Calu3 (cell line): ENCODE measurements around the gene TBC1D1. TPM values are rescaled to one million over a fixed set of nuclear protein-coding genes. Genes with fewer than 3 reads are reported as not detected.

ENCODE experiments used
- BruUV-seq: library from RNA; stranded (reverse); fragments of 400-500 nt; replicated peaks from 2 replicates; lab custom pipeline; 2021; lab: Mats Ljungman, UMichigan
- CTCF ChIA-PET: fragments of 300-600 bp; sonication (Branson Sonifier 250); formaldehyde crosslinking; loops from one replicate; lab custom pipeline; 2022; ENCODE audit warnings: antibody characterized with exemption; lab: Charles Lee
- DNase-seq: peaks from one replicate; pipeline ENCODE4 v3.0.0; 2022
- H3K27ac Mint-ChIP-seq: one replicate; pipeline ENCODE4 v1.8.0; 2022; ENCODE audit warnings: mixed read lengths; ENCODE audit not compliant: unreplicated experiment
- H3K27me3 Mint-ChIP-seq: one replicate; pipeline ENCODE4 v1.8.0; 2022; ENCODE audit warnings: mixed read lengths; ENCODE audit not compliant: unreplicated experiment
- H3K36me3 Mint-ChIP-seq: one replicate; pipeline ENCODE4 v1.8.0; 2022; ENCODE audit warnings: mild to moderate bottlenecking, moderate library complexity, mixed read lengths; ENCODE audit not compliant: insufficient read depth, unreplicated experiment
- H3K4me1 Mint-ChIP-seq: one replicate; pipeline ENCODE4 v1.8.0; 2022; ENCODE audit warnings: mild to moderate bottlenecking, low read depth, mixed read lengths; ENCODE audit not compliant: unreplicated experiment
- H3K4me3 Mint-ChIP-seq: one replicate; pipeline ENCODE4 v1.8.0; 2022; ENCODE audit warnings: mild to moderate bottlenecking, low read depth, moderate library complexity, mixed read lengths; ENCODE audit not compliant: unreplicated experiment
- H3K9me3 Mint-ChIP-seq: one replicate; pipeline ENCODE4 v1.8.0; 2022; ENCODE audit warnings: low read depth, mixed read lengths; ENCODE audit not compliant: unreplicated experiment
- CTCF ChIP-seq: fragments of 200-600 bp; IDR thresholded peaks from one replicate; pipeline ENCODE4 v1.8.0; 2022; ENCODE audit warnings: antibody characterized with exemption; ENCODE audit not compliant: unreplicated experiment
- intact Hi-C: fragments of 100-400 bp; cut with micrococcal nuclease; formaldehyde crosslinking; loops from one replicate; pipeline ENCODE4 v1.10.0; 2022; ENCODE audit not compliant: unreplicated experiment
- total RNA-seq: library from RNA; stranded (reverse); gene quantifications from 2 replicates; pipeline ENCODE4 v1.2.3, GENCODE V29; 2022

The TBC1D1 gene
- total RNA-seq, 1 experiment from 2014 or later, result 39.8 TPM

GRCh38 chr4:38003628-38004027 lies 112.7 kb downstream of the TBC1D1 start:
- BruUV-seq, result no TSS peak
- DNase-seq, result no peak
- Mint-ChIP-seq H3K36me3 (peaks cover 5% of the 10 kb centered on the region), H3K9me3 (no peaks in the 10 kb centered on the region), H3K27ac (no peak overlapping the region), H3K4me3 (no peak overlapping the region), H3K4me1 (no peaks in the 10 kb centered on the region), H3K27me3 (no peaks in the 10 kb centered on the region)
- no peak for TF ChIP-seq CTCF
- intact Hi-C loops, result no loop called here
- CTCF ChIA-PET, result interaction anchor here (0.7 kb wide), 2 partner anchors 1571 to 1614 kb away, joined by 6 read pairs; no protein-coding TSS in a partner anchor

- DNase-seq, result no peak
- H3K4me1 Mint-ChIP-seq, result no peaks in the 10 kb centered on the region
- intact Hi-C loops, result no loop called here
- no peak for TF ChIP-seq CTCF
- no peak overlapping the region for H3K4me3 Mint-ChIP-seq
- H3K27ac Mint-ChIP-seq, result no peak overlapping the region
- CTCF ChIA-PET, result interaction anchor here (0.7 kb wide), 2 partner anchors 1571 to 1615 kb away, joined by 6 read pairs; no protein-coding TSS in a partner anchor
- BruUV-seq, result no TSS peak
- H3K36me3 Mint-ChIP-seq, result peaks cover 5% of the 10 kb centered on the region
- no peaks in the 10 kb centered on the region for H3K27me3 Mint-ChIP-seq
- H3K9me3 Mint-ChIP-seq, result no peaks in the 10 kb centered on the region
Measured at GRCh38 chr4:38004062-38004461, 113.2 kb downstream of the TBC1D1 start.

GRCh38 chr4:38004887-38005286 lies 114.0 kb downstream of the TBC1D1 start:
- H3K4me3 Mint-ChIP-seq, result no peak overlapping the region
- H3K27me3 Mint-ChIP-seq, result no peaks in the 10 kb centered on the region
- no peak for DNase-seq
- H3K9me3 Mint-ChIP-seq, result no peaks in the 10 kb centered on the region
- no TSS peak for BruUV-seq
- H3K36me3 Mint-ChIP-seq, result peaks cover 5% of the 10 kb centered on the region
- CTCF ChIA-PET, result no interaction called here
- H3K4me1 Mint-ChIP-seq, result no peaks in the 10 kb centered on the region
- no peak overlapping the region for H3K27ac Mint-ChIP-seq
- TF ChIP-seq CTCF, result no peak
- intact Hi-C loops, result no loop called here

GRCh38 chr4:38005637-38006036 lies 114.8 kb downstream of the TBC1D1 start:
- Mint-ChIP-seq H3K27ac (no peak overlapping the region), H3K4me1 (no peaks in the 10 kb centered on the region), H3K36me3 (peaks cover 5% of the 10 kb centered on the region), H3K4me3 (no peak overlapping the region), H3K9me3 (no peaks in the 10 kb centered on the region), H3K27me3 (no peaks in the 10 kb centered on the region)
- DNase-seq, result no peak
- no peak for TF ChIP-seq CTCF
- intact Hi-C loops, result no loop called here
- no TSS peak for BruUV-seq
- CTCF ChIA-PET, result interaction anchor here (0.7 kb wide), 1 partner anchor 89 kb away, joined by 3 read pairs; no protein-coding TSS in a partner anchor
